GM04503 (cell line): Measurements from ENCODE around the gene PLXNA4.

Experiments
- DNase-seq: peaks from one replicate; pipeline ENCODE4 v3.0.0-alpha.2; 2012; ENCODE audit warnings: low read depth

The PLXNA4 gene

GRCh38 chr7:132206594-132206993 lies 369.7 kb downstream of the PLXNA4 start:
- no peak for DNase-seq

- DNase-seq: no peak
These were observed 370.8 kb downstream of the PLXNA4 start for GRCh38 chr7:132205509-132205908.

- DNase-seq: no peak
These were observed 373.2 kb downstream of the PLXNA4 start for GRCh38 chr7:132203021-132203420.

- no peak for DNase-seq
These were observed 373.7 kb downstream of the PLXNA4 start for GRCh38 chr7:132202541-132202940.

- no peak for DNase-seq
These were observed 376.1 kb downstream of the PLXNA4 start for GRCh38 chr7:132200141-132200540.

- no peak for DNase-seq
These were observed 376.6 kb downstream of the PLXNA4 start for GRCh38 chr7:132199626-132200025.

- DNase-seq: no peak
These were observed 378.5 kb downstream of the PLXNA4 start for GRCh38 chr7:132197772-132198171.

- DNase-seq: no peak
These were observed 382.4 kb downstream of the PLXNA4 start for GRCh38 chr7:132193898-132194297.

GRCh38 chr7:132192809-132193208 lies 383.5 kb downstream of the PLXNA4 start:
- DNase-seq: no peak

- DNase-seq: no peak
These were observed 384.9 kb downstream of the PLXNA4 start for GRCh38 chr7:132191418-132191817.

GRCh38 chr7:132190683-132191082 lies 385.6 kb downstream of the PLXNA4 start:
- DNase-seq: no peak

GRCh38 chr7:132189881-132190280 lies 386.4 kb downstream of the PLXNA4 start:
- DNase-seq: no peak

GRCh38 chr7:132187869-132188789 lies 388.1 kb downstream of the PLXNA4 start:
- no peak for DNase-seq

GRCh38 chr7:132187391-132187790 lies 388.9 kb downstream of the PLXNA4 start:
- no peak for DNase-seq

GRCh38 chr7:132185150-132185549 lies 391.1 kb downstream of the PLXNA4 start:
- DNase-seq: no peak

- DNase-seq: no peak
These were observed 392.4 kb downstream of the PLXNA4 start for GRCh38 chr7:132183781-132184380.

GRCh38 chr7:132182992-132183391 lies 393.3 kb downstream of the PLXNA4 start:
- DNase-seq: no peak

- DNase-seq: no peak
These were observed 394.2 kb downstream of the PLXNA4 start for GRCh38 chr7:132181946-132182685.

- DNase-seq: no peak
These were observed 394.9 kb downstream of the PLXNA4 start for GRCh38 chr7:132181371-132181770.

- no peak for DNase-seq
These were observed 395.8 kb downstream of the PLXNA4 start for GRCh38 chr7:132180481-132180880.

GRCh38 chr7:132179681-132180080 lies 396.6 kb downstream of the PLXNA4 start:
- DNase-seq: no peak

- no peak for DNase-seq
These were observed 397.2 kb downstream of the PLXNA4 start for GRCh38 chr7:132179080-132179430.
